ENCODE results near the gene UVRAG. TPM values are rescaled to one million over a fixed set of nuclear protein-coding genes. Genes with fewer than 3 reads are reported as not detected.

Gene UVRAG
- total and polyA plus RNA-seq, 2 of the 13 experiments (the other 11 are each of a cell fraction or from before 2014, with no cell fraction given): 9.7 to 17.3 TPM

DNA sequence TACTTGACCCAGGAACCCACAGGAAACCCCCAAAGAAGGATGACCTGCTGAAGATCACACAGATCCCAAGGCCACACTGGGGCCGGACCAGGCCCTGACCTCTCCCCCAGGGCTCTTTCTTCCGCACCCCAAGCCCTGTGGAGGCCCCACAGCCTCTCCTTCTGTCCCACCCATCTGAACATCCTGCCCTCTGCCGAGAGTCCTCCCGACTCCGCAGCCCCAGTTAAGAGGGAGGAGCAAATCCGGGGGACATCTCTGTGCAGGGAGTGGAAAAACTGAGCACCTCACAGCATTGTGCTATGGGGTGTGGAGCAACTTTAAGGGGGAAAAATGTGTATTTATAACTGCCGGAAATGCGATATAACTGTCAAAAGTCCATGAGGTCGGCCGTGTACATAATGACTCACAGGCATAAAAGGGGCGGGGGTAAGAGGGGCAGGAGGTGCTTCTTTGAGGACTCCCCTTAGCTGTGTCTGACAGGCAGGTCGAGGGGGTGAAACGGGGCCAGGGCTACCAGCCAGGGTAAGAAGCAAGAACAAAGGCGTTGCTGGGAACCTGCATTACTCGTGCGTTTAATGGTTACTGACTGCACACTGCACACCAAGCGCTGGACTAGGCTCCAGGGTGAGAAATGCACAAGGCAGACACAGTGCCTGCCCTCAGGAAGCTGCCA, 334.1 kb downstream of the UVRAG start (continued):
- TF ChIP-seq HNRNPLL (IDR thresholded peaks at IDR 0.05; ENCODE audit: low read depth, low read length, poor library complexity, severe bottlenecking) (no peak), ZNF777 (CRISPR knock-in tag; IDR thresholded peaks at IDR 0.05) (no peak), PRPF4 (IDR thresholded peaks at IDR 0.05; ENCODE audit: low read depth, low read length, poor library complexity, severe bottlenecking) (no peak), SMC3 (IDR thresholded peaks at IDR 0.05; ENCODE audit: low read length) (no peak), ZMAT3 (CRISPR knock-in tag; conservative IDR thresholded peaks at IDR 0.05) (no peak), ZSCAN22 (CRISPR knock-in tag; IDR thresholded peaks at IDR 0.05) (no peak), SKI (IDR thresholded peaks at IDR 0.05; ENCODE audit: partially characterized antibody) (no peak), ZNF431 (CRISPR knock-in tag; IDR thresholded peaks at IDR 0.05; ENCODE audit: borderline replicate concordance, low read depth) (no peak), ZNF703 (CRISPR knock-in tag; IDR thresholded peaks at IDR 0.05; ENCODE audit: borderline replicate concordance) (no peak), NRL (CRISPR knock-in tag; IDR thresholded peaks at IDR 0.05; ENCODE audit: borderline replicate concordance) (0 out of 2 replicates have a peak, but pooled peaks have one; percentile 0), ARNTL (CRISPR knock-in tag; IDR thresholded peaks at IDR 0.05) (no peak), ZNF816 (CRISPR knock-in tag; IDR thresholded peaks at IDR 0.05; ENCODE audit: borderline replicate concordance) (no peak), ZNF709 (CRISPR knock-in tag; IDR thresholded peaks at IDR 0.05) (no peak), ZNF33B (CRISPR knock-in tag; IDR thresholded peaks at IDR 0.05) (no peak), REPIN1 (CRISPR knock-in tag; IDR thresholded peaks at IDR 0.05; ENCODE audit: borderline replicate concordance, low read depth) (no peak)
- TF ChIP-seq, protein P1, sequence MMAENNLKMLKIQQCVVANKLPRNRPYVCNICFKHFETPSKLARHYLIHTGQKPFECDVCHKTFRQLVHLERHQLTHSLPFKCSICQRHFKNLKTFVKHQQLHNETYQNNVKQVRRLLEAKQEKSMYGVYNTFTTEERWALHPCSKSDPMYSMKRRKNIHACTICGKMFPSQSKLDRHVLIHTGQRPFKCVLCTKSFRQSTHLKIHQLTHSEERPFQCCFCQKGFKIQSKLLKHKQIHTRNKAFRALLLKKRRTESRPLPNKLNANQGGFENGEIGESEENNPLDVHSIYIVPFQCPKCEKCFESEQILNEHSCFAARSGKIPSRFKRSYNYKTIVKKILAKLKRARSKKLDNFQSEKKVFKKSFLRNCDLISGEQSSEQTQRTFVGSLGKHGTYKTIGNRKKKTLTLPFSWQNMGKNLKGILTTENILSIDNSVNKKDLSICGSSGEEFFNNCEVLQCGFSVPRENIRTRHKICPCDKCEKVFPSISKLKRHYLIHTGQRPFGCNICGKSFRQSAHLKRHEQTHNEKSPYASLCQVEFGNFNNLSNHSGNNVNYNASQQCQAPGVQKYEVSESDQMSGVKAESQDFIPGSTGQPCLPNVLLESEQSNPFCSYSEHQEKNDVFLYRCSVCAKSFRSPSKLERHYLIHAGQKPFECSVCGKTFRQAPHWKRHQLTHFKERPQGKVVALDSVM (CRISPR knock-in tag; IDR thresholded peaks at IDR 0.05): no peak
- TF ChIP-seq, protein P2, sequence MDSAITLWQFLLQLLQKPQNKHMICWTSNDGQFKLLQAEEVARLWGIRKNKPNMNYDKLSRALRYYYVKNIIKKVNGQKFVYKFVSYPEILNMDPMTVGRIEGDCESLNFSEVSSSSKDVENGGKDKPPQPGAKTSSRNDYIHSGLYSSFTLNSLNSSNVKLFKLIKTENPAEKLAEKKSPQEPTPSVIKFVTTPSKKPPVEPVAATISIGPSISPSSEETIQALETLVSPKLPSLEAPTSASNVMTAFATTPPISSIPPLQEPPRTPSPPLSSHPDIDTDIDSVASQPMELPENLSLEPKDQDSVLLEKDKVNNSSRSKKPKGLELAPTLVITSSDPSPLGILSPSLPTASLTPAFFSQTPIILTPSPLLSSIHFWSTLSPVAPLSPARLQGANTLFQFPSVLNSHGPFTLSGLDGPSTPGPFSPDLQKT (CRISPR knock-in tag; IDR thresholded peaks at IDR 0.05; ENCODE audit: borderline replicate concordance): no peak
- TF ChIP-seq, protein P3, sequence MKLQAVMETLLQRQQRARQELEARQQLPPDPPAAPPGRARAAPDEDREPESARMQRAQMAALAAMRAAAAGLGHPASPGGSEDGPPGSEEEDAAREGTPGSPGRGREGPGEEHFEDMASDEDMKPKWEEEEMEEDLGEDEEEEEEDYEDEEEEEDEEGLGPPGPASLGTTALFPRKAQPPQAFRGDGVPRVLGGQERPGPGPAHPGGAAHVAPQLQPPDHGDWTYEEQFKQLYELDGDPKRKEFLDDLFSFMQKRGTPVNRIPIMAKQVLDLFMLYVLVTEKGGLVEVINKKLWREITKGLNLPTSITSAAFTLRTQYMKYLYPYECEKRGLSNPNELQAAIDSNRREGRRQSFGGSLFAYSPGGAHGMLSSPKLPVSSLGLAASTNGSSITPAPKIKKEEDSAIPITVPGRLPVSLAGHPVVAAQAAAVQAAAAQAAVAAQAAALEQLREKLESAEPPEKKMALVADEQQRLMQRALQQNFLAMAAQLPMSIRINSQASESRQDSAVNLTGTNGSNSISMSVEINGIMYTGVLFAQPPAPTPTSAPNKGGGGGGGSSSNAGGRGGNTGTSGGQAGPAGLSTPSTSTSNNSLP (IDR thresholded peaks at IDR 0.05; ENCODE audit: low read depth, low read length): peak; percentile 47; the same call in 1 of the 2 replicates
- TF ChIP-seq, protein P4, sequence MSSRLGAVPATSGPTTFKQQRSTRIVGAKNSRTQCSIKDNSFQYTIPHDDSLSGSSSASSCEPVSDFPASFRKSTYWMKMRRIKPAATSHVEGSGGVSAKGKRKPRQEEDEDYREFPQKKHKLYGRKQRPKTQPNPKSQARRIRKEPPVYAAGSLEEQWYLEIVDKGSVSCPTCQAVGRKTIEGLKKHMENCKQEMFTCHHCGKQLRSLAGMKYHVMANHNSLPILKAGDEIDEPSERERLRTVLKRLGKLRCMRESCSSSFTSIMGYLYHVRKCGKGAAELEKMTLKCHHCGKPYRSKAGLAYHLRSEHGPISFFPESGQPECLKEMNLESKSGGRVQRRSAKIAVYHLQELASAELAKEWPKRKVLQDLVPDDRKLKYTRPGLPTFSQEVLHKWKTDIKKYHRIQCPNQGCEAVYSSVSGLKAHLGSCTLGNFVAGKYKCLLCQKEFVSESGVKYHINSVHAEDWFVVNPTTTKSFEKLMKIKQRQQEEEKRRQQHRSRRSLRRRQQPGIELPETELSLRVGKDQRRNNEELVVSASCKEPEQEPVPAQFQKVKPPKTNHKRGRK (CRISPR knock-in tag; IDR thresholded peaks at IDR 0.05): no peak
- TF ChIP-seq, protein P5, sequence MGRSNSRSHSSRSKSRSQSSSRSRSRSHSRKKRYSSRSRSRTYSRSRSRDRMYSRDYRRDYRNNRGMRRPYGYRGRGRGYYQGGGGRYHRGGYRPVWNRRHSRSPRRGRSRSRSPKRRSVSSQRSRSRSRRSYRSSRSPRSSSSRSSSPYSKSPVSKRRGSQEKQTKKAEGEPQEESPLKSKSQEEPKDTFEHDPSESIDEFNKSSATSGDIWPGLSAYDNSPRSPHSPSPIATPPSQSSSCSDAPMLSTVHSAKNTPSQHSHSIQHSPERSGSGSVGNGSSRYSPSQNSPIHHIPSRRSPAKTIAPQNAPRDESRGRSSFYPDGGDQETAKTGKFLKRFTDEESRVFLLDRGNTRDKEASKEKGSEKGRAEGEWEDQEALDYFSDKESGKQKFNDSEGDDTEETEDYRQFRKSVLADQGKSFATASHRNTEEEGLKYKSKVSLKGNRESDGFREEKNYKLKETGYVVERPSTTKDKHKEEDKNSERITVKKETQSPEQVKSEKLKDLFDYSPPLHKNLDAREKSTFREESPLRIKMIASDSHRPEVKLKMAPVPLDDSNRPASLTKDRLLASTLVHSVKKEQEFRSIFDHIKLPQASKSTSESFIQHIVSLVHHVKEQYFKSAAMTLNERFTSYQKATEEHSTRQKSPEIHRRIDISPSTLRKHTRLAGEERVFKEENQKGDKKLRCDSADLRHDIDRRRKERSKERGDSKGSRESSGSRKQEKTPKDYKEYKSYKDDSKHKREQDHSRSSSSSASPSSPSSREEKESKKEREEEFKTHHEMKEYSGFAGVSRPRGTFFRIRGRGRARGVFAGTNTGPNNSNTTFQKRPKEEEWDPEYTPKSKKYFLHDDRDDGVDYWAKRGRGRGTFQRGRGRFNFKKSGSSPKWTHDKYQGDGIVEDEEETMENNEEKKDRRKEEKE (IDR thresholded peaks at IDR 0.05): no peak

Measured in HepG2 (cell line).